Thyroid gland (tissue), 4 donors: ENCODE results near the gene COQ8A.

Source experiments
- CTCF ChIP-seq, 6 experiments: fragments of 200-600 bp in 3 of 6; fragments of 450-650 bp in 3 of 6; sonication (generic) in 3 of 6; IDR thresholded peaks; one replicate each; pipeline ENCODE4 v1.5.1; 2016 to 2019; ENCODE audit warnings: antibody characterized with exemption in 6 of 6, mild to moderate bottlenecking in 2 of 6, inconsistent platforms in 1 of 6, moderate library complexity in 1 of 6
- POLR2A ChIP-seq, 2 donors: fragments of 450-650 bp; IDR thresholded peaks; one replicate each; pipeline ENCODE4 v1.6.1; 2017; ENCODE audit warnings: antibody characterized with exemption in 2 of 2, mild to moderate bottlenecking in 2 of 2, moderate library complexity in 1 of 2

- TF ChIP-seq CTCF (IDR thresholded peaks at IDR 0.05) (no peak), POLR2A (IDR thresholded peaks at IDR 0.05) (no peak)
These were observed 2.3 kb downstream of the COQ8A start for GRCh38 chr1:226942392-226942791.
